SU-DHL-6 (cell line): ENCODE results near the gene OR10K2.

Source experiments
- H2AFZ ChIP-seq: fragments of 200-600 bp; sonication (generic); 2 replicates; pipeline ENCODE4 v1.6.1; 2014; ENCODE audit warnings: low read depth, mild to moderate bottlenecking, moderate library complexity, mixed read lengths, antibody characterized with exemption, low read length; ENCODE audit not compliant: severe bottlenecking
- H3F3A ChIP-seq: fragments of 200-600 bp; shearing (Covaris generic); 2 replicates; pipeline ENCODE4 v1.6.0; 2016; ENCODE audit warnings: antibody characterized with exemption, mild to moderate bottlenecking; ENCODE audit not compliant: insufficient read depth
- H3K27ac ChIP-seq: fragments of 200-600 bp; sonication (generic); 2 replicates; pipeline ENCODE4 v1.5.1; 2016; ENCODE audit warnings: low read depth, mild to moderate bottlenecking, low read length, moderate library complexity, mixed read lengths
- H3K27me3 ChIP-seq: fragments of 200-600 bp; sonication (generic), shearing (Covaris generic); 2 replicates; pipeline ENCODE4 v1.6.0; 2014; ENCODE audit warnings: mild to moderate bottlenecking, low read length
- H3K36me3 ChIP-seq: fragments of 200-600 bp; sonication (generic); 2 replicates; pipeline ENCODE4 v1.6.1; 2014; ENCODE audit warnings: mild to moderate bottlenecking, low read length, mixed read lengths
- H3K4me2 ChIP-seq: fragments of 300-600, 200-600 bp; shearing (Covaris generic), sonication (generic); 2 replicates; pipeline ENCODE4 v1.6.0; 2014; ENCODE audit warnings: low read length, low read depth, mild to moderate bottlenecking; ENCODE audit not compliant: poor library complexity, severe bottlenecking
- H3K4me3 ChIP-seq: fragments of 200-600 bp; sonication (generic); 2 replicates; pipeline ENCODE4 v1.5.1; 2014; ENCODE audit warnings: antibody characterized with exemption, low read length, mild to moderate bottlenecking, mixed read lengths; ENCODE audit not compliant: insufficient read depth, poor library complexity, severe bottlenecking
- H3K79me2 ChIP-seq: fragments of 200-600 bp; sonication (generic); 2 replicates; pipeline ENCODE4 v1.6.1; 2014; ENCODE audit warnings: mild to moderate bottlenecking, low read length, moderate library complexity; ENCODE audit not compliant: insufficient read depth
- H3K9ac ChIP-seq: fragments of 200-600 bp; sonication (generic); 2 replicates; pipeline ENCODE4 v1.7.0; 2014; ENCODE audit warnings: mild to moderate bottlenecking, low read length
- H3K9me2 ChIP-seq: fragments of 200-600 bp; sonication (generic); replicated peaks from 2 replicates; pipeline ENCODE4 v1.6.1; 2014; ENCODE audit warnings: low read length; ENCODE audit not compliant: insufficient read depth
- H3K9me3 ChIP-seq: fragments of 200-600 bp; sonication (generic); 2 replicates; pipeline ENCODE4 v1.6.1; 2014; ENCODE audit warnings: low read length, mixed read lengths; ENCODE audit not compliant: insufficient read depth
- H4K20me1 ChIP-seq: fragments of 200-600 bp; sonication (generic); 2 replicates; pipeline ENCODE4 v1.6.1; 2014; ENCODE audit warnings: low read depth, mild to moderate bottlenecking, antibody characterized with exemption, low read length, moderate library complexity, mixed read lengths
- CTCF ChIP-seq: fragments of 200-600 bp; sonication (generic); IDR thresholded peaks from one replicate; pipeline ENCODE4 v1.5.1; 2017; ENCODE audit warnings: antibody characterized with exemption, mild to moderate bottlenecking, low read length, moderate library complexity; ENCODE audit not compliant: insufficient read depth, poor library complexity, severe bottlenecking
- EZH2phosphoT487 ChIP-seq: fragments of 200-600 bp; sonication (generic), shearing (Covaris generic); conservative IDR thresholded peaks from 2 replicates; pipeline ENCODE4 v1.6.1; 2018; ENCODE audit warnings: mild to moderate bottlenecking, antibody characterized with exemption, low read length, moderate library complexity, mixed read lengths

The OR10K2 gene

DNA sequence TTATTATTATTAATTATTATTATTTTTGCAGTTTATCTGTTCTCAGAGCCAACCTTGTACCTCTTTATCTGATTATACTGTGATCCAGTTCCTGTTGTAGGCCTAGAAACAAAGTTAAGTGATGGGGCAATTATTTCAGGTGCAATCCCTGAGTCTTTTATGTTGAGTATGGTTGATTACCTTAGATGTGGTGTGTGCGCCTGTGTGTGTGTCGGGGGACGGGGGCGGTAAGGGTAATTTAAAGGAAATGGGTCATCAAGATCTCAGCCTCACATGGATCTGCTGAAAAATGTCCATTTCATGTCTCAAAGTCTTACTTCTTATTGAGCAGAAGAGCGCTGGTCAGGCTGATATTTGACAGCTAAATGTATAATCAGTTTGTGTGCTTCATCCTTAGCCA lies 18.9 kb downstream of the OR10K2 start:
- H2AFZ ChIP-seq: no peak overlapping the region
- no peaks in the 10 kb centered on the region for H3K9me2 ChIP-seq
- H3K4me3 ChIP-seq: no peak overlapping the region
- no peaks in the 10 kb centered on the region for H4K20me1 ChIP-seq
- H3K79me2 ChIP-seq: no peaks in the 10 kb centered on the region
- H3K27ac ChIP-seq: no peak overlapping the region
- peaks cover 5% of the 10 kb centered on the region; the same call in 1 of the 2 replicates for H3K27me3 ChIP-seq
- no peak overlapping the region for H3K4me2 ChIP-seq
- no peaks in the 10 kb centered on the region for H3F3A ChIP-seq
- no peak overlapping the region for H3K9ac ChIP-seq
- H3K9me3 ChIP-seq: no peaks in the 10 kb centered on the region
- no peaks in the 10 kb centered on the region for H3K36me3 ChIP-seq
- TF ChIP-seq CTCF (no peak), EZH2phosphoT487 (no peak)

DNA sequence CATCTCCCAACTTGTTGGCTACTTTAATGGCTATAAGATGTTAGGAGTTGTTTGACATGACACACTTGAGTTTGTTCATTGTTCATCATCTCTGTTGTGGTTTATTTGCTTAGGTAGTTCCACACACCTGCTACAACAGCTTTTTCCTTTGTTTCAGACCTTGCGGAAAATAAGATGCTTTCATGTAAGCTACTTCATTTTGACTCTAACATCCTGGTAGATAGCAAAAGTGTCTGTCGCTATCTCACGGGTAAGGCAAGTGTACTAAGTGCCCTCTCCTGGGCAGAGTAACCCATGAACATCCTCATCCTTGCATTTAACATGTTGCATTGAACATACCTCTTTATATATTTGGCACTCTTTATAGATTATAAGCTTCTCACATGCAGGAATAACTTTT lies 25.2 kb downstream of the OR10K2 start:
- no peaks in the 10 kb centered on the region for H4K20me1 ChIP-seq
- no peak overlapping the region for H3K4me2 ChIP-seq
- H3K27ac ChIP-seq: no peak overlapping the region
- H3K36me3 ChIP-seq: no peaks in the 10 kb centered on the region
- H3K27me3 ChIP-seq: peaks cover 5% of the 10 kb centered on the region; the same call in 1 of the 2 replicates
- TF ChIP-seq EZH2phosphoT487: no peak
- no peak for TF ChIP-seq CTCF
- H2AFZ ChIP-seq: no peak overlapping the region
- no peak overlapping the region for H3K9ac ChIP-seq
- no peaks in the 10 kb centered on the region for H3K79me2 ChIP-seq
- no peak overlapping the region for H3K4me3 ChIP-seq
- no peaks in the 10 kb centered on the region for H3K9me2 ChIP-seq
- no peaks in the 10 kb centered on the region for H3F3A ChIP-seq
- no peaks in the 10 kb centered on the region for H3K9me3 ChIP-seq

- no peaks in the 10 kb centered on the region for H3K9me3 ChIP-seq
- H3K36me3 ChIP-seq: no peaks in the 10 kb centered on the region
- no peak within 1 kb of the TSS for H3K27ac ChIP-seq
- no peak within 1 kb of the TSS for H3K4me3 ChIP-seq
- no peaks in the 10 kb centered on the region for H3K9me2 ChIP-seq
- H2AFZ ChIP-seq: no peak within 1 kb of the TSS
- H4K20me1 ChIP-seq: no peaks in the 10 kb centered on the region
- H3K27me3 ChIP-seq: peaks cover 5% of the 10 kb centered on the region; the same call in 1 of the 2 replicates
- H3K4me2 ChIP-seq: no peak within 1 kb of the TSS
- no peaks in the 10 kb centered on the region for H3F3A ChIP-seq
- no peak within 1 kb of the TSS for H3K9ac ChIP-seq
- no peak for TF ChIP-seq CTCF
- no peak for TF ChIP-seq EZH2phosphoT487
- no peaks in the 10 kb centered on the region for H3K79me2 ChIP-seq
These were observed 27.1 kb downstream of the OR10K2 start, which contains the start of gene OR10T2 for GRCh38 chr1:158398818-158399514. Gene OR10T2, minus strand, starts transcription at chr1:158399466. Its CDS starts 0 bp downstream, at chr1:158399466.
